Measurements from ENCODE around the gene P2RX7.
A peak's percentile ranks its signal among the peaks of the same experiment; 100 is the strongest.

The P2RX7 gene

DNA sequence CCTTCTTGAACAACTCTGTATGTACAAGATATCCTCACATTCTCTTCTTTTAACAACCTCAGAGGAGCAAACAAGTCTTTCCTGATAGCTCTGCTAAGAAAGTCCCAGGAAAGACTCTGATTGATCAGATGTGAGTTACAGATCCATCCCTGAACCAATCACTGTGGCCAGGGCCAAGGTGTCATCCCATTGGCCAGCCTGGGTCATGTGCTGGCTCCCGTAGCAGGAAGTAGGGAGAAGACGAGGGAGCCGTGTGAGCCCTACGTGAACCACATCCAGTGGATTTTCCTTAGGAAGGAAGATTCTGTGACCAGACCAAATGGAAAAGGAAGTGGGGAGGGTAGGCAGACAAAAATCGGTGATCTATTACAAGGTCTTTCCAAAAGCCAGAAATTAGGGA lies 5.6 kb downstream of the P2RX7 start:
- Histone ChIP-seq H3K36me3 (ENCODE audit: low read length) (no peaks in the 10 kb centered on the region), H3F3A (ENCODE audit: insufficient read depth) (no peaks in the 10 kb centered on the region), H3K27ac (ENCODE audit: low read depth, low read length) (no peak overlapping the region), H3K4me2 (ENCODE audit: low read depth, low read length, poor library complexity, severe bottlenecking) (no peak overlapping the region), H3K9me2 (replicated peaks; ENCODE audit: insufficient read depth, low read length) (no peaks in the 10 kb centered on the region), H3K9ac (ENCODE audit: low read length) (no peak overlapping the region), H3K79me2 (ENCODE audit: insufficient read depth, low read length) (no peaks in the 10 kb centered on the region), H2AFZ (ENCODE audit: low read depth, low read length, severe bottlenecking) (peak overlapping the region; percentile 65), H4K20me1 (ENCODE audit: low read depth, low read length) (no peaks in the 10 kb centered on the region), H3K27me3 (ENCODE audit: low read length) (no peaks in the 10 kb centered on the region), H3K9me3 (ENCODE audit: insufficient read depth, low read length) (no peaks in the 10 kb centered on the region), H3K4me3 (ENCODE audit: insufficient read depth, low read length, poor library complexity, severe bottlenecking) (no peak overlapping the region)
- TF ChIP-seq CTCF (IDR thresholded peaks at IDR 0.05; ENCODE audit: insufficient read depth, low read length, poor library complexity, severe bottlenecking), result no peak
- no peak for TF ChIP-seq EZH2phosphoT487 (conservative IDR thresholded peaks at IDR 0.05; ENCODE audit: low read length)

DNA sequence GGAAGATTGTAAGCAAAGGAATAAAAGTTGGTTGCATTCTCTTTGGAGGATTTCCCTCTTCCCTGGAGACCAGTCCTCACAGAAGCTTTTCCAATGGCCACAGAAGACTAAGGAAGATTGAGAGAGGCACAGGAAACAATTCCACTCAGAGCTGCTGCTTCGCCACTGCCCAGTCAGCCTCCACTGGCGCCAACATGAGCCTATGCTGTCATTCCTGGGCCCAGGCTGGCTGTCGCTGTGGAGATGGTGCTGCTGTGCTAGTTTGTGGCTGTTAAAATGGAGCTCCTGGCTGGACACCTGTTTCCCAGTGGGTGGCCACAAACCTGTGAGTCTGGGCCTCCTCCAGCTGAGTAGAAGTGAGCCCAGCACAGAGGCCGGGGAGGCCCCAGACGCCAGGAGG lies 6.6 kb downstream of the P2RX7 start:
- H3K9me3 ChIP-seq (ENCODE audit: insufficient read depth, low read length), result no peaks in the 10 kb centered on the region
- no peaks in the 10 kb centered on the region for H3K79me2 ChIP-seq (ENCODE audit: insufficient read depth, low read length)
- H3K4me2 ChIP-seq (ENCODE audit: low read depth, low read length, poor library complexity, severe bottlenecking), result no peak overlapping the region
- TF ChIP-seq EZH2phosphoT487 (conservative IDR thresholded peaks at IDR 0.05; ENCODE audit: low read length) (no peak), CTCF (IDR thresholded peaks at IDR 0.05; ENCODE audit: insufficient read depth, low read length, poor library complexity, severe bottlenecking) (no peak)
- H3K9ac ChIP-seq (ENCODE audit: low read length), result no peak overlapping the region
- H3K36me3 ChIP-seq (ENCODE audit: low read length), result no peaks in the 10 kb centered on the region
- H3K27me3 ChIP-seq (ENCODE audit: low read length), result no peaks in the 10 kb centered on the region
- H3K9me2 ChIP-seq (replicated peaks; ENCODE audit: insufficient read depth, low read length), result no peaks in the 10 kb centered on the region
- H3K4me3 ChIP-seq (ENCODE audit: insufficient read depth, low read length, poor library complexity, severe bottlenecking), result no peak overlapping the region
- H2AFZ ChIP-seq (ENCODE audit: low read depth, low read length, severe bottlenecking), result no peak overlapping the region
- H3F3A ChIP-seq (ENCODE audit: insufficient read depth), result no peaks in the 10 kb centered on the region
- no peaks in the 10 kb centered on the region for H4K20me1 ChIP-seq (ENCODE audit: low read depth, low read length)
- no peak overlapping the region for H3K27ac ChIP-seq (ENCODE audit: low read depth, low read length)

GRCh38 chr12:121142171-121142950 lies 9.7 kb downstream of the P2RX7 start:
- Histone ChIP-seq H3K27ac (ENCODE audit: low read depth, low read length) (no peak overlapping the region), H3K27me3 (ENCODE audit: low read length) (no peaks in the 10 kb centered on the region), H3K79me2 (ENCODE audit: insufficient read depth, low read length) (no peaks in the 10 kb centered on the region), H3F3A (ENCODE audit: insufficient read depth) (no peaks in the 10 kb centered on the region), H3K9ac (ENCODE audit: low read length) (no peak overlapping the region), H3K9me3 (ENCODE audit: insufficient read depth, low read length) (no peaks in the 10 kb centered on the region), H3K4me2 (ENCODE audit: low read depth, low read length, poor library complexity, severe bottlenecking) (no peak overlapping the region), H2AFZ (ENCODE audit: low read depth, low read length, severe bottlenecking) (no peak overlapping the region), H3K4me3 (ENCODE audit: insufficient read depth, low read length, poor library complexity, severe bottlenecking) (no peak overlapping the region), H4K20me1 (ENCODE audit: low read depth, low read length) (no peaks in the 10 kb centered on the region), H3K9me2 (replicated peaks; ENCODE audit: insufficient read depth, low read length) (no peaks in the 10 kb centered on the region), H3K36me3 (ENCODE audit: low read length) (no peaks in the 10 kb centered on the region)
- TF ChIP-seq EZH2phosphoT487 (conservative IDR thresholded peaks at IDR 0.05; ENCODE audit: low read length), result no peak
- no peak for TF ChIP-seq CTCF (IDR thresholded peaks at IDR 0.05; ENCODE audit: insufficient read depth, low read length, poor library complexity, severe bottlenecking)
